ENCODE results near the gene HNRNPC. TPM values are rescaled to one million over a fixed set of nuclear protein-coding genes. Genes with fewer than 3 reads are reported as not detected.

The HNRNPC gene
- 768 to 1,101 TPM (median 847 TPM) in 5 replicates for total RNA-seq (2022; extraction: Qiagen RNA extraction; ENCODE audit: low read depth)

DNA sequence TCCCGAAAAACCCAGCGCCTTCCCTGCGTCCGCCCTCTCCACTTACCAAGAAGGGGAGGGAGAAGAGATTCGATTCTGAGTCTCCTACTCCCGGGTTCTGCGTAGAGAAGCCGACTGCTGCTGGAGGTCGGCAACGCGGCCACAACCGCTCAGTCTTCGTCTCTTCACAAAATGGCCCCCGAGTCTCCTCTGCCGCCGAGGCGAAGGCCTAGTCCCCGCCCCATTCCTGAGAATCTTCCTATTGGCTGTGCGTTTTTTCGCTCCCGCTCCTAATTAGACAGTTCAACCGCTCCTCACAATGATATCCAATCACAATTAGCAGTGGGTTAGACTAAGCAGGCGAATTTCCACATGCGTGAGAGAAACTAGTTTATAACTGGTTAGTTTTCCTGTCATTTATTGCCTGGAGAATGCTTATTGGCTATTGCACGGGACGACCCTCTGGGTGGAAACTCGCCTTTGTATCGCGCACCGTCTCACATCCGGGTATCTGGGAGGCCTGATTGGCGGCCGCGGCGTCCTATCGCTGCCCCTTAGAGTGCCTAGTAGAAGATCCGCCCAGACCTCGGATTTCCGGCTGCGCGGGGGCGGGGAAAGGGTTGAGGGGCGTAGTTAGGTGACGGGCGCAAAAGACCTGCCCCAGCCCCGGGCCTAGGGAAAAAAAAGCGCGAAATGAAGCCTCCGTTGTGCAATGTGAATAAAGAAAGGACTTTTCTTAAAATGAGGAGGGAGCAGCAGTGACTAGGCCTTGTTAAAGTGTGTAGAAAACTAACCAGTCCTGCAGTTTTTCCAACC, at the start of gene HNRNPC:
TSS of gene HNRNPC (minus strand) at position 191 of the 795 bp plus-strand sequence. CDS start 35,249 bp downstream, outside the sequence.

DNA sequence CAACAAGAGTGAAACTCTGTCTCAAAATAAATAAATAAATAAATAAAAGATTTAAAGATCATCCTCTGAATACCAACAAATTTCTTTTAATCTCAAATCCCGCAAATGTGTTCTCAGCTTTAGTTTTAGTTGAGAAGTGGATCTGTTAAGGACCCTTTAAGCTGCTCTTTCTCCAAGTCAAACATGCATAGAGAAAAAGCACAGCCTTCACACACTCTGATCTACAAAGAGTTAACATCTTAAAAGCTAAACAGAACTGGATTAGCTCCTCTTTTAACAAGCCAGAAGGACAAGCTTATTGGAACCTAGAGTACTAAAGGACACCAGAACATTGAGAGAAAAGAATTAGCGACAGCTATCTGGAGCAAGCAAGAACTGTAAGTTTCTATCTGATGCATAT, 10.5 kb upstream of the HNRNPC start, which contains the start of gene RPGRIP1:
TSS of gene RPGRIP1 (plus strand) at position 301 of the 400 bp plus-strand sequence. CDS start 7,894 bp downstream, outside the sequence.

Other genes with a start within 250 kb of the HNRNPC start
- gene NDRG2, start 244.4 kb downstream of the HNRNPC start, total RNA-seq (2022; extraction: Qiagen RNA extraction; ENCODE audit: low read depth) = 1.8 to 3.8 TPM (median 3.4 TPM) in 5 replicates
- not detected in 5 replicates for gene TPPP2, start 239.2 kb downstream of the HNRNPC start, total RNA-seq (2022; extraction: Qiagen RNA extraction; ENCODE audit: low read depth)
- gene RNASE13, start 234.6 kb downstream of the HNRNPC start, total RNA-seq (2022; extraction: Qiagen RNA extraction; ENCODE audit: low read depth) = not detected in 5 replicates
- not detected in 5 replicates for gene RNASE7, start 227.1 kb downstream of the HNRNPC start, total RNA-seq (2022; extraction: Qiagen RNA extraction; ENCODE audit: low read depth)
- gene RNASE8, start 211.6 kb downstream of the HNRNPC start, total RNA-seq (2022; extraction: Qiagen RNA extraction; ENCODE audit: low read depth) = not detected in 5 replicates
- gene ARHGEF40, start 199.1 kb downstream of the HNRNPC start, total RNA-seq (2022; extraction: Qiagen RNA extraction; ENCODE audit: low read depth) = 6.5 to 13.7 TPM (median 10.8 TPM) in 5 replicates
- 14.7 to 32.8 TPM (median 31.7 TPM) in 5 replicates for gene ZNF219, start 170.8 kb downstream of the HNRNPC start, total RNA-seq (2022; extraction: Qiagen RNA extraction; ENCODE audit: low read depth)
- 0.29 to 1.3 TPM (median 0.84 TPM) in 5 replicates for gene TMEM253, start 168.4 kb downstream of the HNRNPC start, total RNA-seq (2022; extraction: Qiagen RNA extraction; ENCODE audit: low read depth)
- not detected in 5 replicates for gene OR5AU1, start 113.4 kb downstream of the HNRNPC start, total RNA-seq (2022; extraction: Qiagen RNA extraction; ENCODE audit: low read depth)
- gene RPGRIP1, start 10.6 kb upstream of the HNRNPC start, total RNA-seq (2022; extraction: Qiagen RNA extraction; ENCODE audit: low read depth) = 0.16 to 0.74 TPM (median 0.37 TPM) in 4 of 5 replicates, not detected in the other
- 99.3 to 122 TPM (median 100 TPM) in 5 replicates for gene SUPT16H, start 114.6 kb upstream of the HNRNPC start, total RNA-seq (2022; extraction: Qiagen RNA extraction; ENCODE audit: low read depth)
- 38.8 to 42.2 TPM (median 41.1 TPM) in 5 replicates for gene CHD8, start 186.7 kb upstream of the HNRNPC start, total RNA-seq (2022; extraction: Qiagen RNA extraction; ENCODE audit: low read depth)
- 9.2 to 14.2 TPM (median 12.8 TPM) in 5 replicates for gene RAB2B, start 207.5 kb upstream of the HNRNPC start, total RNA-seq (2022; extraction: Qiagen RNA extraction; ENCODE audit: low read depth)
- 44.5 to 71.9 TPM (median 67.1 TPM) in 5 replicates for gene TOX4, start 207.8 kb upstream of the HNRNPC start, total RNA-seq (2022; extraction: Qiagen RNA extraction; ENCODE audit: low read depth)
- gene METTL3, start 241.9 kb upstream of the HNRNPC start, total RNA-seq (2022; extraction: Qiagen RNA extraction; ENCODE audit: low read depth) = 37.8 to 53.9 TPM (median 51.8 TPM) in 5 replicates